ENCODE data around the gene RAB6D. TPM values are rescaled to one million over a fixed set of nuclear protein-coding genes. Genes with fewer than 3 reads are reported as not detected.

Gene RAB6D
- 0.55 TPM for total RNA-seq

GRCh38 chr2:131363703-131364186, at the start of gene RAB6D:
TSS of gene RAB6D (minus strand) at chr2:131364168. CDS start at chr2:131363720, 448 bp downstream.

Other genes starting within 250 kb of the RAB6D start
- gene POTEE, start 154.6 kb downstream of the RAB6D start, total RNA-seq = not detected
- not detected for gene TUBA3D, start 112.0 kb upstream of the RAB6D start, total RNA-seq
- gene MZT2A, start 128.2 kb upstream of the RAB6D start, total RNA-seq = 38.9 TPM
- gene CCDC74A, start 163.7 kb upstream of the RAB6D start, total RNA-seq = 16.5 TPM

Measured in camera-type eye (tissue), 1 donor.